Upper lobe of left lung (tissue), 4 donors: ENCODE measurements around the gene NT5C2.

Experiments used
- CTCF ChIP-seq, 6 experiments: fragments of 450-650 bp in 4 of 6; fragments of 200-600 bp in 2 of 6; sonication (generic) in 2 of 6; IDR thresholded peaks; one replicate each; pipeline ENCODE4 v1.5.1; 2016 to 2019; ENCODE audit warnings: antibody characterized with exemption in 6 of 6
- EP300 ChIP-seq, 4 donors: sonication (generic); formaldehyde crosslinking; IDR thresholded peaks; one replicate each; pipeline ENCODE4 v1.5.1; 2017; ENCODE audit warnings: antibody characterized with exemption in 4 of 4, control low read depth in 2 of 4
- POLR2A ChIP-seq, 4 donors: fragments of 450-650 bp; IDR thresholded peaks; one replicate each; pipeline ENCODE4 v1.5.1; 2016 to 2017; ENCODE audit warnings: antibody characterized with exemption in 4 of 4, mild to moderate bottlenecking in 2 of 4

- TF ChIP-seq POLR2A (IDR thresholded peaks at IDR 0.05): no peak
- TF ChIP-seq EP300 (IDR thresholded peaks at IDR 0.05): no peak
- TF ChIP-seq CTCF (IDR thresholded peaks at IDR 0.05): no peak
Observed at GRCh38 chr10:103171278-103171677, 21.8 kb downstream of the NT5C2 start.
